Keratinocyte (primary cell): ENCODE data around the gene ZCCHC13. TPM values are rescaled to one million over a fixed set of nuclear protein-coding genes. Genes with fewer than 3 reads are reported as not detected.

ENCODE experiments used
- DNase-seq: peaks from one replicate; pipeline ENCODE4 v3.0.0-alpha.2; 2011; ENCODE audit warnings: low read depth, missing footprints, low spot score
- FAIRE-seq: peaks from 2 replicates; lab custom pipeline; 2011; peaks lifted over from hg19 to GRCh38; lab: Jason Lieb, UNC
- H2AFZ ChIP-seq: 2 replicates; pipeline ENCODE4 v1.6.0; 2012; ENCODE audit warnings: low read length, control low read depth, inconsistent platforms; ENCODE audit not compliant: control insufficient read depth
- H3K27ac ChIP-seq: 2 replicates; pipeline ENCODE4 v1.5.1; 2011; ENCODE audit warnings: low read length; ENCODE audit not compliant: control insufficient read depth, insufficient read depth
- H3K27me3 ChIP-seq: 3 replicates; pipeline ENCODE4 v1.6.0; 2011; ENCODE audit warnings: low read length; ENCODE audit not compliant: control insufficient read depth, insufficient read depth; ENCODE audit errors: extremely low read depth
- H3K36me3 ChIP-seq, 2 experiments: 2 replicates in 1 of 2; 3 replicates in 1 of 2; pipeline ENCODE4 v1.5.1; 2011; ENCODE audit warnings: low read length in 2 of 2, mild to moderate bottlenecking in 1 of 2; ENCODE audit not compliant: control insufficient read depth in 2 of 2, insufficient read depth in 2 of 2; ENCODE audit errors: extremely low read depth in 1 of 2
- H3K4me1 ChIP-seq: 3 replicates; pipeline ENCODE4 v1.5.1; 2011; ENCODE audit warnings: low read length; ENCODE audit not compliant: control insufficient read depth, insufficient read depth; ENCODE audit errors: extremely low read depth
- H3K4me2 ChIP-seq: 3 replicates; pipeline ENCODE4 v1.6.0; 2011; ENCODE audit warnings: low read depth, low read length; ENCODE audit not compliant: control insufficient read depth, insufficient read depth; ENCODE audit errors: extremely low read depth
- H3K4me3 ChIP-seq, 3 experiments: fragments of 200-600 bp in 1 of 3; sonication (generic) in 1 of 3; 2 replicates in 2 of 3; 3 replicates in 1 of 3; pipeline ENCODE4 v1.5.1; 2011 to 2016; ENCODE audit warnings: low read length in 3 of 3, mild to moderate bottlenecking in 3 of 3, control low read depth in 2 of 3, inconsistent platforms in 1 of 3, low read depth in 1 of 3, mixed read lengths in 1 of 3, mixed run types in 1 of 3, moderate library complexity in 1 of 3; ENCODE audit not compliant: control insufficient read depth in 2 of 3, insufficient read depth in 2 of 3; ENCODE audit errors: extremely low read depth in 1 of 3
- H3K79me2 ChIP-seq: 2 replicates; pipeline ENCODE4 v1.6.0; 2012; ENCODE audit warnings: low read length; ENCODE audit not compliant: control insufficient read depth, insufficient read depth
- H3K9ac ChIP-seq: 3 replicates; pipeline ENCODE4 v1.6.0; 2011; ENCODE audit warnings: low read length; ENCODE audit not compliant: control insufficient read depth, insufficient read depth; ENCODE audit errors: extremely low read depth
- H3K9me1 ChIP-seq: 3 replicates; pipeline ENCODE4 v1.6.0; 2011; ENCODE audit warnings: low read length; ENCODE audit not compliant: control insufficient read depth, insufficient read depth; ENCODE audit errors: extremely low read depth
- H3K9me3 ChIP-seq: 2 replicates; pipeline ENCODE4 v1.5.1; 2012; ENCODE audit warnings: low read depth, low read length; ENCODE audit not compliant: control insufficient read depth
- H4K20me1 ChIP-seq: 3 replicates; pipeline ENCODE4 v1.6.0; 2011; ENCODE audit warnings: low read length; ENCODE audit not compliant: control insufficient read depth, insufficient read depth; ENCODE audit errors: extremely low read depth
- EZH2 ChIP-seq: IDR thresholded peaks from one replicate; pipeline ENCODE4 v1.6.1; 2012; ENCODE audit warnings: inconsistent platforms, mild to moderate bottlenecking, low read length, moderate library complexity
- dilution Hi-C: fragments of 300-500 bp; cut with MboI; formaldehyde crosslinking; loops from one replicate; pipeline ENCODE4 v1.7.0; 2020; ENCODE audit warnings: low sequenced_read_pairs; ENCODE audit not compliant: extremely low pct_ligation_motif_present
- polyA plus RNA-seq, 5 experiments: library from polyadenylated mRNA; depleted of rRNA in 3 of 5; stranded (reverse) in 3 of 5; stranded (forward) in 1 of 5; unstranded in 1 of 5; fragments of >200 nt; gene quantifications; 1 replicate in 1 of 5; 2 replicates in 3 of 5; 3 replicates in 1 of 5; pipeline versions ENCODE4 v1.2.1 to v1.2.3, GENCODE V29; 2011 to 2012; ENCODE audit warnings: missing spikeins in 2 of 5, low read depth in 1 of 5, low replicate concordance in 1 of 5
- TF ChIP-seq, protein P1 (sequence below), 3 experiments: IDR thresholded peaks in 1 of 3; conservative IDR thresholded peaks in 1 of 3; optimal IDR thresholded peaks in 1 of 3; 2 replicates in 2 of 3; 3 replicates in 1 of 3; pipeline versions ENCODE3 to v1.5.1; 2011; ENCODE audit warnings: low read length in 3 of 3, mild to moderate bottlenecking in 3 of 3, moderate library complexity in 2 of 3, control low read depth in 1 of 3, inconsistent platforms in 1 of 3; ENCODE audit not compliant: insufficient read depth in 2 of 3; ENCODE audit errors: extremely low read depth in 1 of 3

The ZCCHC13 gene
- polyA plus RNA-seq, 1 donor (not counting 4 experiments of a cell fraction or from before 2014, with no cell fraction given) = not detected

DNA sequence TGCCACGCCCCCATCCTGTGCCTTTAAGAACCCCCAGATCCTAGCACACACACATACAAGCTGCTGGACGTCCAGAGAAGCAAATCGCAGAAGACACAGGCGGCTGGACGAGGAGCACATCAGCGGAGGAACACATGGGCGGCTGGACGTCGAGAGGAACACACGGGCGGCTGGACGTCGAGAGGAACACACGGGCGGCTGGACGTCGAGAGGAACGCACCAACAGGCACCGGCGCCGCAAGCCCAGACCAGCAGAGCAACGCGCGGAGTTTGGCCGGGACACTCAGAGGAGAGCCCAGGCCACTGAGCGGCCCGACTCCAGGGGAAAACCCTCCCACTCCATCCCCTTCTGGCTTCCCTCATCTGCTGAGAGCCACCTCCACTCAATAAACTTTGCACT is 17.2 kb downstream of the ZCCHC13 start:
- Histone ChIP-seq H3K9ac (no peak overlapping the region), H3K4me1 (no peaks in the 10 kb centered on the region), H3K9me1 (no peaks in the 10 kb centered on the region), H3K9me3 (no peaks in the 10 kb centered on the region), H4K20me1 (no peaks in the 10 kb centered on the region), H3K36me3 (no peaks in the 10 kb centered on the region), H3K27ac (no peak overlapping the region), H3K4me2 (no peak overlapping the region), H3K27me3 (peaks cover 8% of the 10 kb centered on the region), H3K79me2 (no peaks in the 10 kb centered on the region), H2AFZ (no peak overlapping the region), H3K4me3 (no peak overlapping the region)
- TF ChIP-seq EZH2 = no peak
- TF ChIP-seq, protein P1, sequence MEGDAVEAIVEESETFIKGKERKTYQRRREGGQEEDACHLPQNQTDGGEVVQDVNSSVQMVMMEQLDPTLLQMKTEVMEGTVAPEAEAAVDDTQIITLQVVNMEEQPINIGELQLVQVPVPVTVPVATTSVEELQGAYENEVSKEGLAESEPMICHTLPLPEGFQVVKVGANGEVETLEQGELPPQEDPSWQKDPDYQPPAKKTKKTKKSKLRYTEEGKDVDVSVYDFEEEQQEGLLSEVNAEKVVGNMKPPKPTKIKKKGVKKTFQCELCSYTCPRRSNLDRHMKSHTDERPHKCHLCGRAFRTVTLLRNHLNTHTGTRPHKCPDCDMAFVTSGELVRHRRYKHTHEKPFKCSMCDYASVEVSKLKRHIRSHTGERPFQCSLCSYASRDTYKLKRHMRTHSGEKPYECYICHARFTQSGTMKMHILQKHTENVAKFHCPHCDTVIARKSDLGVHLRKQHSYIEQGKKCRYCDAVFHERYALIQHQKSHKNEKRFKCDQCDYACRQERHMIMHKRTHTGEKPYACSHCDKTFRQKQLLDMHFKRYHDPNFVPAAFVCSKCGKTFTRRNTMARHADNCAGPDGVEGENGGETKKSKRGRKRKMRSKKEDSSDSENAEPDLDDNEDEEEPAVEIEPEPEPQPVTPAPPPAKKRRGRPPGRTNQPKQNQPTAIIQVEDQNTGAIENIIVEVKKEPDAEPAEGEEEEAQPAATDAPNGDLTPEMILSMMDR (optimal IDR thresholded peaks at IDR 0.05 in 1 of 3, IDR thresholded peaks at IDR 0.05 in 1 of 3, conservative IDR thresholded peaks at IDR 0.05 in 1 of 3; ENCODE audit: extremely low read depth in 1 of 3, insufficient read depth in 2 of 3, low read length in 3 of 3) = no peak
- no peak for FAIRE-seq
- no peak for DNase-seq
- dilution Hi-C loops = no loop called here

DNA sequence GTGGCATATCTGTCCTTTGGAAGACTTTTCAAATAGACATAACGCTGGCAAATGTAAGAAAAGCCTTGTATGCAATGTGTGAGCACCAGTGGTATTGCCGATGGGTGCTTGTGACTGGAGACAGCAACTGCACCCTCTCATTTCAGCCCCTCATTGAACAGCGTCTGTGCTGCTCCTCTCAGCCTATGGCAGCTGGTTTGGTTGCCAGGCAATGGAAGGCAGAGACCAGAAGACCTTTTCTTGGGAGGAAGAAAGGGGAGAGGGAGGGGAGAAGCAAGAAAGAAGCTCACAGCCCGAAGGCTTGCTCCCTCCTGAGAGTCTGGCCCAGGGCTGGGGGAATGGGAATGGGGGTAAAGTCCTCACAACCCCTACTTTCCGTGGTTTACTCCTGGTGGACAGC is 20.2 kb downstream of the ZCCHC13 start:
- no peaks in the 10 kb centered on the region for H3K79me2 ChIP-seq
- H3K9ac ChIP-seq = no peak overlapping the region
- dilution Hi-C loops = no loop called here
- H3K36me3 ChIP-seq = no peaks in the 10 kb centered on the region
- no peaks in the 10 kb centered on the region for H3K9me3 ChIP-seq
- H3K27ac ChIP-seq = no peak overlapping the region
- no peak for DNase-seq
- H2AFZ ChIP-seq = no peak overlapping the region
- no peaks in the 10 kb centered on the region for H3K4me1 ChIP-seq
- H3K9me1 ChIP-seq = no peaks in the 10 kb centered on the region
- H3K27me3 ChIP-seq = peaks cover 8% of the 10 kb centered on the region
- no peak for TF ChIP-seq EZH2
- no peaks in the 10 kb centered on the region for H4K20me1 ChIP-seq
- no peak overlapping the region for H3K4me2 ChIP-seq
- H3K4me3 ChIP-seq = no peak overlapping the region
- FAIRE-seq = no peak
